Neural cell (in vitro differentiated cells): ENCODE measurements around the gene ZNF84. TPM values are rescaled to one million over a fixed set of nuclear protein-coding genes. Genes with fewer than 3 reads are reported as not detected.

Experiments used
- H2AFZ ChIP-seq: fragments of 200-600, 300-800 bp; sonication (generic), shearing (Covaris generic); 2 replicates; pipeline ENCODE4 v1.6.0; 2014; ENCODE audit warnings: low read depth, mild to moderate bottlenecking, antibody characterized with exemption, low read length, moderate library complexity
- H3F3A ChIP-seq: fragments of 200-600 bp; shearing (Covaris generic); 2 replicates; pipeline ENCODE4 v1.6.1; 2016; ENCODE audit warnings: mild to moderate bottlenecking, moderate library complexity, mixed read lengths, antibody characterized with exemption, low read length; ENCODE audit not compliant: insufficient read depth, poor library complexity, severe bottlenecking
- H3K27ac ChIP-seq: fragments of 200-600, 300-800 bp; sonication (generic), shearing (Covaris generic); 2 replicates; pipeline ENCODE4 v1.5.1; 2014; ENCODE audit warnings: mild to moderate bottlenecking, low read length, moderate library complexity
- H3K27me3 ChIP-seq: fragments of 300-800, 200-600 bp; sonication (generic), shearing (Covaris generic); 2 replicates; pipeline ENCODE4 v1.6.0; 2014; ENCODE audit warnings: mild to moderate bottlenecking, low read depth, low read length, moderate library complexity; ENCODE audit not compliant: insufficient read depth
- H3K36me3 ChIP-seq: fragments of 300-800, 200-600 bp; sonication (generic), shearing (Covaris generic); 2 replicates; pipeline ENCODE4 v1.5.1; 2014; ENCODE audit warnings: mild to moderate bottlenecking, antibody characterized with exemption, low read length, moderate library complexity; ENCODE audit not compliant: insufficient read depth
- H3K4me2 ChIP-seq: fragments of 300-800, 200-600 bp; sonication (generic), shearing (Covaris generic); 2 replicates; pipeline ENCODE4 v1.6.0; 2014; ENCODE audit warnings: mild to moderate bottlenecking, low read length
- H3K4me3 ChIP-seq: fragments of 300-800, 200-600 bp; sonication (generic), shearing (Covaris generic); 2 replicates; pipeline ENCODE4 v1.5.1; 2014; ENCODE audit warnings: mild to moderate bottlenecking, low read length, moderate library complexity
- H3K79me2 ChIP-seq: fragments of 200-600 bp; shearing (Covaris generic); replicated peaks from 2 replicates; pipeline ENCODE4 v1.6.0; 2014; ENCODE audit warnings: mild to moderate bottlenecking, low read length, moderate library complexity; ENCODE audit not compliant: insufficient read depth
- H3K9ac ChIP-seq: fragments of 300-800, 200-600 bp; sonication (generic), shearing (Covaris generic); 2 replicates; pipeline ENCODE4 v1.6.1; 2016; ENCODE audit warnings: mild to moderate bottlenecking, low read length, mixed read lengths
- H3K9me2 ChIP-seq: fragments of 200-600 bp; shearing (Covaris generic); 2 replicates; pipeline ENCODE4 v1.6.1; 2016; ENCODE audit warnings: mild to moderate bottlenecking, low read length, mixed read lengths; ENCODE audit not compliant: insufficient read depth
- H3K9me3 ChIP-seq: fragments of 200-600, 300-800 bp; sonication (generic), shearing (Covaris generic); 2 replicates; pipeline ENCODE4 v1.6.1; 2016; ENCODE audit warnings: mild to moderate bottlenecking, mixed run types, low read length, moderate library complexity, mixed read lengths
- H4K20me1 ChIP-seq: fragments of 200-600 bp; shearing (Covaris generic); 2 replicates; pipeline ENCODE4 v1.6.1; 2016; ENCODE audit warnings: mild to moderate bottlenecking, mixed run types; ENCODE audit not compliant: insufficient read depth
- EP300 ChIP-seq: fragments of 450-650 bp; conservative IDR thresholded peaks from 2 replicates; pipeline ENCODE4 v1.6.1; 2014; ENCODE audit warnings: antibody characterized with exemption, mild to moderate bottlenecking, moderate library complexity; ENCODE audit not compliant: poor library complexity, severe bottlenecking
- EZH2 ChIP-seq: fragments of 200-600, 300-800 bp; shearing (Covaris generic), sonication (generic); IDR thresholded peaks from 2 replicates; pipeline ENCODE4 v1.6.1; 2014; ENCODE audit warnings: antibody characterized with exemption, low read length, borderline replicate concordance, mild to moderate bottlenecking; ENCODE audit not compliant: insufficient read depth, poor library complexity, severe bottlenecking
- MXI1 ChIP-seq: fragments of 450-650 bp; conservative IDR thresholded peaks from 2 replicates; pipeline ENCODE4 v1.6.1; 2014; ENCODE audit warnings: antibody characterized with exemption, mild to moderate bottlenecking; ENCODE audit not compliant: poor library complexity, severe bottlenecking
- POLR2AphosphoS5 ChIP-seq: IDR thresholded peaks from 2 replicates; pipeline ENCODE4 v1.6.1; 2012
- RAD21 ChIP-seq: fragments of 450-650 bp; conservative IDR thresholded peaks from 2 replicates; pipeline ENCODE4 v1.6.1; 2014; ENCODE audit warnings: antibody characterized with exemption, mild to moderate bottlenecking, moderate library complexity
- SMC3 ChIP-seq: fragments of 450-650 bp; conservative IDR thresholded peaks from 2 replicates; pipeline ENCODE4 v1.6.1; 2014; ENCODE audit warnings: antibody characterized with exemption, mild to moderate bottlenecking, moderate library complexity; ENCODE audit not compliant: poor library complexity
- TAF1 ChIP-seq: IDR thresholded peaks from 2 replicates; pipeline ENCODE4 v1.6.1; 2012; ENCODE audit warnings: low read depth
- polyA plus RNA-seq: library from polyadenylated mRNA; depleted of rRNA; stranded (reverse); fragments of >200 nt; gene quantifications from 2 replicates; pipeline ENCODE4 v1.2.3, GENCODE V29; 2014
- TF ChIP-seq, protein P1 (sequence below): fragments of 450-650 bp; IDR thresholded peaks from 2 replicates; pipeline ENCODE4 v1.5.1; 2014; ENCODE audit warnings: antibody characterized with exemption, mild to moderate bottlenecking, moderate library complexity; ENCODE audit not compliant: poor library complexity, severe bottlenecking
- TF ChIP-seq, protein P2 (sequence below): IDR thresholded peaks from 2 replicates; pipeline ENCODE4 v1.6.1; 2012; ENCODE audit warnings: borderline replicate concordance

ZNF84 gene
- polyA plus RNA-seq, 1 donor from 2014 or later, result 158 TPM

DNA sequence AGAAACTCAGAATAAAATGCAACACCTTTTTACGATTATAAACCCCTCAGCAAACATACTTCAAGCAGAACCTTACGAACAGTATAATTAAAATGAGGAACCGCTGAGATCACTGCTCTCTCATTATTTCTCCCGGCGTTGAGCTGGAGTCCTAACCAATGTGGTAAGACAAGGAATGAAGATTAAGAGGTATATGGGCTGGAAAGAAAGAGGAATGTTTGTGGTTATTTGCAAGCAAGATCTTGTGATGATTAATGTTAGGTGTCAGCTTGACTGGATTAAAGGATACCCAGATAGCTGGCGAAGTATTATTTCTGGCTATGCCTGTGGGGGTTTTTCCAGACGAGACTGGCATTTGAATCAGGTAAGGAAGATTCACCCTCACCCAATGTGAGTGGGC is 10.3 kb upstream of the ZNF84 start:
- H3F3A ChIP-seq, result no peaks in the 10 kb centered on the region
- no peaks in the 10 kb centered on the region for H3K27me3 ChIP-seq
- no peak overlapping the region for H3K4me3 ChIP-seq
- no peaks in the 10 kb centered on the region for H3K9me2 ChIP-seq
- H3K27ac ChIP-seq, result no peak overlapping the region
- no peak overlapping the region for H3K4me2 ChIP-seq
- H2AFZ ChIP-seq, result no peak overlapping the region
- H4K20me1 ChIP-seq, result no peaks in the 10 kb centered on the region
- no peaks in the 10 kb centered on the region for H3K36me3 ChIP-seq
- no peaks in the 10 kb centered on the region for H3K79me2 ChIP-seq
- TF ChIP-seq SMC3 (no peak), POLR2AphosphoS5 (no peak), MXI1 (no peak), RAD21 (no peak), TAF1 (no peak), EZH2 (no peak), EP300 (no peak)
- TF ChIP-seq, protein P1, sequence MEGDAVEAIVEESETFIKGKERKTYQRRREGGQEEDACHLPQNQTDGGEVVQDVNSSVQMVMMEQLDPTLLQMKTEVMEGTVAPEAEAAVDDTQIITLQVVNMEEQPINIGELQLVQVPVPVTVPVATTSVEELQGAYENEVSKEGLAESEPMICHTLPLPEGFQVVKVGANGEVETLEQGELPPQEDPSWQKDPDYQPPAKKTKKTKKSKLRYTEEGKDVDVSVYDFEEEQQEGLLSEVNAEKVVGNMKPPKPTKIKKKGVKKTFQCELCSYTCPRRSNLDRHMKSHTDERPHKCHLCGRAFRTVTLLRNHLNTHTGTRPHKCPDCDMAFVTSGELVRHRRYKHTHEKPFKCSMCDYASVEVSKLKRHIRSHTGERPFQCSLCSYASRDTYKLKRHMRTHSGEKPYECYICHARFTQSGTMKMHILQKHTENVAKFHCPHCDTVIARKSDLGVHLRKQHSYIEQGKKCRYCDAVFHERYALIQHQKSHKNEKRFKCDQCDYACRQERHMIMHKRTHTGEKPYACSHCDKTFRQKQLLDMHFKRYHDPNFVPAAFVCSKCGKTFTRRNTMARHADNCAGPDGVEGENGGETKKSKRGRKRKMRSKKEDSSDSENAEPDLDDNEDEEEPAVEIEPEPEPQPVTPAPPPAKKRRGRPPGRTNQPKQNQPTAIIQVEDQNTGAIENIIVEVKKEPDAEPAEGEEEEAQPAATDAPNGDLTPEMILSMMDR, result no peak
- TF ChIP-seq, protein P2, sequence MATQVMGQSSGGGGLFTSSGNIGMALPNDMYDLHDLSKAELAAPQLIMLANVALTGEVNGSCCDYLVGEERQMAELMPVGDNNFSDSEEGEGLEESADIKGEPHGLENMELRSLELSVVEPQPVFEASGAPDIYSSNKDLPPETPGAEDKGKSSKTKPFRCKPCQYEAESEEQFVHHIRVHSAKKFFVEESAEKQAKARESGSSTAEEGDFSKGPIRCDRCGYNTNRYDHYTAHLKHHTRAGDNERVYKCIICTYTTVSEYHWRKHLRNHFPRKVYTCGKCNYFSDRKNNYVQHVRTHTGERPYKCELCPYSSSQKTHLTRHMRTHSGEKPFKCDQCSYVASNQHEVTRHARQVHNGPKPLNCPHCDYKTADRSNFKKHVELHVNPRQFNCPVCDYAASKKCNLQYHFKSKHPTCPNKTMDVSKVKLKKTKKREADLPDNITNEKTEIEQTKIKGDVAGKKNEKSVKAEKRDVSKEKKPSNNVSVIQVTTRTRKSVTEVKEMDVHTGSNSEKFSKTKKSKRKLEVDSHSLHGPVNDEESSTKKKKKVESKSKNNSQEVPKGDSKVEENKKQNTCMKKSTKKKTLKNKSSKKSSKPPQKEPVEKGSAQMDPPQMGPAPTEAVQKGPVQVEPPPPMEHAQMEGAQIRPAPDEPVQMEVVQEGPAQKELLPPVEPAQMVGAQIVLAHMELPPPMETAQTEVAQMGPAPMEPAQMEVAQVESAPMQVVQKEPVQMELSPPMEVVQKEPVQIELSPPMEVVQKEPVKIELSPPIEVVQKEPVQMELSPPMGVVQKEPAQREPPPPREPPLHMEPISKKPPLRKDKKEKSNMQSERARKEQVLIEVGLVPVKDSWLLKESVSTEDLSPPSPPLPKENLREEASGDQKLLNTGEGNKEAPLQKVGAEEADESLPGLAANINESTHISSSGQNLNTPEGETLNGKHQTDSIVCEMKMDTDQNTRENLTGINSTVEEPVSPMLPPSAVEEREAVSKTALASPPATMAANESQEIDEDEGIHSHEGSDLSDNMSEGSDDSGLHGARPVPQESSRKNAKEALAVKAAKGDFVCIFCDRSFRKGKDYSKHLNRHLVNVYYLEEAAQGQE, result no peak
- H3K9me3 ChIP-seq, result peaks cover 7% of the 10 kb centered on the region
- H3K9ac ChIP-seq, result no peak overlapping the region

DNA sequence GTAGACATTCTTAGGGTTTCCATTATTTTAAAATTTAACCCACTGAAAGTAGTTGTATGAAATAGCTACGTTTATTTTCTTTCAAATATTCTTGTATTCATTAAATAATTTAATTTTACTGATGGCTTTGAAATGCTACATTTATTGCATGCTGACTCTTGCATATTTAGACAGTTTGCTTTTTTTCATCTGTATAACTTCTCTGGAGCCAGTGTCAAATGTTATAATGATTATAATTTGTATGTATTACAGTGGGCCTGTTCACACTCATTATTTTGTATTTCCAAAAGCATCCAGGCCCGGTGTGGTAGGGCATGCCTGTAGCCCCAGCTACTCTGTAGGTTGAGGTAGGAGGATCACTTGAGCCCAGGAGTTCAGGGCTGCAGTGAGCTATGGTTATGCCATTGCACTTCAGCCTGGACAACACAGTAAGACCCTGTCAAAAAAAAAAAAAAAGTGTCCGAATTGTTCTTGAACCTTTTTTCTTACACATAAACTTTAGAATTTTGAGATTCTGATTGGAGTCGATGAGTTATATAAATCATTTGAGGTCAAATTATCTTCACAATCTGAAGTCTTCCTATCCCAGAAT is 905 bp downstream of the ZNF84 start:
- H3K79me2 ChIP-seq, result peaks cover 55% of the 10 kb centered on the region
- H3F3A ChIP-seq, result no peaks in the 10 kb centered on the region
- peak overlapping the region; percentile 90 for H3K4me3 ChIP-seq
- H3K27me3 ChIP-seq, result no peaks in the 10 kb centered on the region
- H3K9ac ChIP-seq, result peak overlapping the region; percentile 96
- H3K9me3 ChIP-seq, result peaks cover 33% of the 10 kb centered on the region
- TF ChIP-seq RAD21 (no peak), POLR2AphosphoS5 (no peak), SMC3 (no peak), EZH2 (no peak), MXI1 (no peak), EP300 (no peak), TAF1 (no peak)
- TF ChIP-seq, protein P1, result no peak
- TF ChIP-seq, protein P2, result no peak
- H3K36me3 ChIP-seq, result peaks cover 33% of the 10 kb centered on the region
- no peaks in the 10 kb centered on the region for H3K9me2 ChIP-seq
- H4K20me1 ChIP-seq, result no peaks in the 10 kb centered on the region
- H3K27ac ChIP-seq, result peak overlapping the region; percentile 94
- H3K4me2 ChIP-seq, result peak overlapping the region; percentile 52
- peak overlapping the region; percentile 86 for H2AFZ ChIP-seq
